HEK293T (cell line): ENCODE results near the gene EXOC4.

Source experiments
- FOXM1 ChIP-seq: fragments of 450-650 bp; IDR thresholded peaks from 2 replicates; pipeline ENCODE4 v1.6.1; 2017; ENCODE audit warnings: mild to moderate bottlenecking, borderline replicate concordance
- HDGF ChIP-seq: fragments of 450-650 bp; IDR thresholded peaks from 2 replicates; pipeline ENCODE4 v1.6.1; 2017; ENCODE audit warnings: antibody characterized with exemption, borderline replicate concordance
- SP1 ChIP-seq: fragments of 450-650 bp; IDR thresholded peaks from 2 replicates; pipeline ENCODE4 v1.6.1; 2017
- ZNF384 ChIP-seq: fragments of 450-650 bp; IDR thresholded peaks from 2 replicates; pipeline ENCODE4 v1.6.1; 2016
- TF ChIP-seq, protein P1 (sequence below): fragments of 450-650 bp; IDR thresholded peaks from 2 replicates; pipeline ENCODE4 v1.6.1; 2016

DNA sequence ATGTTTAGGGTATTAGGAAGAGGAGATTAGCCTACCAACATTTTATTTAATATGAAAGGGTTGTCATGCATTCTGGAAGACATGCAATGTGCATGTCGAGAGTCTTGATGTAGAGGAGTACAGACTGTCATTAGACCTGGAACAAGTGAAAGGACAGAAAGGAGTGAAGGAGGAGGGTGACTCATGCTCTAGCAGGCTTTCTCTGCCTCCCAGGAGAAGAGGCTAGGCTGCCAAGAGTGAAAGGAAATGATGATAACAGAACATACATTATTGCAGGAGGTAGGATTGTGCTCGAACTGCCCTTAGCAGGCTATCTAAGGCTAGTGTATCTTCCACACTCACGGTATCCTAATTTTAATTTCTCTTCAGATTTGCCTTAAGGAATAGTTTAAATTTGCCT, 228.8 kb downstream of the EXOC4 start:
- TF ChIP-seq SP1, result no peak
- no peak for TF ChIP-seq HDGF
- TF ChIP-seq FOXM1, result no peak
- no peak for TF ChIP-seq ZNF384
- TF ChIP-seq, protein P1, sequence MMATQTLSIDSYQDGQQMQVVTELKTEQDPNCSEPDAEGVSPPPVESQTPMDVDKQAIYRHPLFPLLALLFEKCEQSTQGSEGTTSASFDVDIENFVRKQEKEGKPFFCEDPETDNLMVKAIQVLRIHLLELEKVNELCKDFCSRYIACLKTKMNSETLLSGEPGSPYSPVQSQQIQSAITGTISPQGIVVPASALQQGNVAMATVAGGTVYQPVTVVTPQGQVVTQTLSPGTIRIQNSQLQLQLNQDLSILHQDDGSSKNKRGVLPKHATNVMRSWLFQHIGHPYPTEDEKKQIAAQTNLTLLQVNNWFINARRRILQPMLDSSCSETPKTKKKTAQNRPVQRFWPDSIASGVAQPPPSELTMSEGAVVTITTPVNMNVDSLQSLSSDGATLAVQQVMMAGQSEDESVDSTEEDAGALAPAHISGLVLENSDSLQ, result no peak
